Tibial nerve (tissue), 4 donors: Measurements from ENCODE around the gene HPS5.

Experiments
- CTCF ChIP-seq, 5 experiments: fragments of 200-600 bp in 3 of 5; fragments of 450-650 bp in 2 of 5; sonication (generic) in 3 of 5; IDR thresholded peaks; one replicate each; pipeline ENCODE4 v1.5.1; 2016 to 2019; ENCODE audit warnings: antibody characterized with exemption in 5 of 5, mild to moderate bottlenecking in 3 of 5, moderate library complexity in 2 of 5
- EP300 ChIP-seq, 2 donors: sonication (generic); formaldehyde crosslinking; IDR thresholded peaks; one replicate each; pipeline ENCODE4 v1.6.1; 2017; ENCODE audit warnings: antibody characterized with exemption in 2 of 2, mild to moderate bottlenecking in 1 of 2

- no peak for TF ChIP-seq CTCF (IDR thresholded peaks at IDR 0.05)
- TF ChIP-seq EP300 (IDR thresholded peaks at IDR 0.05), result no peak
Observed at GRCh38 chr11:18229501-18229900, 92.4 kb downstream of the HPS5 start.
